ENCODE data around the gene PPIL3.

PPIL3 gene

DNA sequence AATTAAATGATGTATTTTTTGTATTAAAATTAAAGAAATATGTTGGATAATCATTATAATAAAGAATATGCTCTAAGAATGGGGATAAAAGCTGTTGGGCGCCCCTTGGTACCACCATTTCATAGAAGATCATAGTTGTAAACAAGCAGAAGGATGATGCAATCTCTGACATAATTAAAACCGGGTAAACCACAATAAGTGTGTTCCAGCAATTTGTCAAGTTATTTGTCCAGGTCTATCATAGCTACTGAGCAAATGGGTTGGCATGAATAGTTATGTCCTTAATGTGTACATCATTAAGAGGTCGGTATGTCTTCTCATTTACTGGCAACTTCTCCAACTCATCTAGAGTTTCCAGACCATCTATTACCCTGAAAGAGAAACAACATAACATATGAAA is 17.7 kb downstream of the PPIL3 start:
- Mint-ChIP-seq H3K27ac (no peak overlapping the region), H3K27me3 (no peaks in the 10 kb centered on the region), H3K9me3 (no peaks in the 10 kb centered on the region), H3K36me3 (ENCODE audit: low read depth) (peaks cover 50% of the 10 kb centered on the region), H3K4me3 (no peak overlapping the region), H3K4me1 (ENCODE audit: low read depth) (peaks cover 2% of the 10 kb centered on the region)

DNA sequence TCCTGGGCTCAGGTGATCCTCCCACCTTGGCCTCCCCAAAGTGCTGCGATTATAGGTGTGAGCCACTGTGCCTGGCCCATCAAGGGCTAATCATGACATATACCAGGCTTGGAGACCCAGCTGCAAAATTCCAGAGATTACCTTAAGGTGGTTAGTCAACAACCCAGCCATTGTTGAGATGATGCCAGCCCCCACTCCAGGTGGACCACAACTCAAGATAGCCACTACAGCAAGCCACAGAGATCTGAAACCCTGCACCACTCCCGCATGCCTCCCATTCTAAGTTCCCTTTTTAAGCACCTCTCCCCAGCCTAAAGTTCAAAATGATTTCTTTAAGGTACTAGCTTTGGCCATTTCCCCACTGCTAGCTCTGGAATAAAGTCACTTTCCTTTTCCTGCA is 19.9 kb downstream of the PPIL3 start:
- Mint-ChIP-seq H3K4me1 (ENCODE audit: low read depth) (peaks cover 13% of the 10 kb centered on the region), H3K9me3 (no peaks in the 10 kb centered on the region), H3K36me3 (ENCODE audit: low read depth) (peaks cover 35% of the 10 kb centered on the region), H3K27ac (peak overlapping the region; percentile 55), H3K27me3 (no peaks in the 10 kb centered on the region), H3K4me3 (no peak overlapping the region)

DNA sequence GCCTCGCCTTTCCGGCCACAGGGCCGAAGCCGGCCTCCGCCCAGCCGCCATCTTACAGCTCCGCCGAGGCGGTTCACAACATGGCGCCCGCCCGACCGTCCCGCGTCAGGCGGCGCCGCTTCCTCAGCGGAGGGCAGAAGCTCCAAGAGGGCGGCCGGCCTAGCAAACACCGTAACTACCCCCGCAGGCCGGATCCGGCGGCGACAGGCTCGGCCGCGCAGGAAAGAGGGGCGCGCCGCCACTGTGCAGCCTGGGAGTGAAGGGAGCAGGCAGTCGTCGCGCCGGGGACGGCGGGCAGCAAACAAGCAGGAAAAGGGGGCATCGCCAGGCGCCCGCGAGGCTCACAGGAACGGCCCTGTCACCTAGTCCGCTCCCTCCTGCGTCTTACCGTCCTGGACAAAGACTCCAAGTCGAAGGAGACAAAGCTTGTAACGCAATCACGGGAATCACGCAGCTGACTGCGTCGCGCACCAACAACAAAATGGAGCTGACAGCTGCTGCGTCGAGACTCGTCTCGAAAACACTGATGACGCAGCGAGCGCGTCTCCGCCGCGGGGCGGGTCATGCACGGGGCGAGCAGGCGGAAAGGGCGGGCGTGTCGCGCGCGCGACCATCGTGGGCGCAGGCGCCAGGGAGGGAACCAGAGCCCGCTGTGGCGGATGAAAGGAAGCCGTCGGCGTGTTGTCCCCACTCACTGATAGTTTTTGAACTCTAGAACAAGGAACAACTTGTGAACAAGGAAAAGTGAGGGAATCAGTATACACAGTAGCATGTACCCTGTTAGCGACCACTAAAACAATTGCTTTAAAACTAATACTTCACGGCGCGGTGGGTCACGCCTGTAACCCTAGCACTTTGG is 24.5 kb downstream of the PPIL3 start, which contains the start of gene CLK1:
CLK1 (minus strand) TSS at position 483 of the 859 bp plus-strand sequence. CDS start 2,796 bp downstream, outside the sequence.
- Mint-ChIP-seq H3K9me3 (no peaks in the 10 kb centered on the region), H3K27ac (peak within 1 kb of the TSS; percentile 98), H3K27me3 (no peaks in the 10 kb centered on the region), H3K4me3 (peak within 1 kb of the TSS; percentile 95), H3K4me1 (ENCODE audit: low read depth) (peaks cover 45% of the 10 kb centered on the region), H3K36me3 (ENCODE audit: low read depth) (peaks cover 55% of the 10 kb centered on the region)

DNA sequence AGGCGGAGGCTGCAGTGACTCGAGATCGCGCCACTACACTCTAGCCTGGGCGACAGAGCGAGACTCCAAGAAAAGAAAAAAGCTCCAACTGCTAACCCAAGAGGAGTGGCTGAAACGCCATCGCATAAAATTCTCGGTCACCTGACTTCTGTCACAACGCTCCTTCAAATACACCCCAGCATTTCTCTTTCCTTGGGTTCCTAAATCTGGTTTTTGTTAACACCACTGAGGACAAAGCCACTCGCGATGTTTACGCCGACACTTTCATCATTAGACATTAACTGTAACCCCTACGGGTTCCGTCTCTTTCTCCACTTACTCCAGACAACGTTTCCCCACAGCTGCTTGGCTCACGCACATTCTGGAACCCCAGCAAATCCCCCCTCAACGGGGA is 25.1 kb downstream of the PPIL3 start:
- peaks cover 51% of the 10 kb centered on the region for H3K4me1 Mint-ChIP-seq (ENCODE audit: low read depth)
- peak overlapping the region; percentile 95 for H3K4me3 Mint-ChIP-seq
- no peaks in the 10 kb centered on the region for H3K9me3 Mint-ChIP-seq
- H3K36me3 Mint-ChIP-seq (ENCODE audit: low read depth), result peaks cover 55% of the 10 kb centered on the region
- no peaks in the 10 kb centered on the region for H3K27me3 Mint-ChIP-seq
- H3K27ac Mint-ChIP-seq, result peak overlapping the region; percentile 98

DNA sequence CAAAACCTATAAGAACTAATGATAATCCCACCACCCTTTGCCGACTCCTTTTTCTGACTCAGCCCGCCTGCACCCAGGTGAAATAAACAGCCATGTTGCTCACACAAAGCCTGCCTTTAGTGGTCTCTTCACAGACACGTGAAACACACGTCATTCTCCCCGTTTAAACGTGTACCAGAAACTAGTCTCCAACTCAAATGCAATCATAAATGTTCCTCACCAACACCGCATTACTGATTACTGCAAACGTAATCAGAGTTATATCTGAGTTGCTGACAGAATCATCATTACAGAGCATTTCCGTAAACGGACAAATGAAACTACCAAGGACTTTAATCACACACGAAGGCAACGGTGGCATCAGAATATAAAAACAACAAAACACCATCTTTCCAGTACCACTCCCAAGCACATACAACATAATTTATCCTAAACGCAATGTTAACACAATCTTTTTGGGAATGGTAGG is 26.3 kb downstream of the PPIL3 start:
- peaks cover 63% of the 10 kb centered on the region for H3K4me1 Mint-ChIP-seq (ENCODE audit: low read depth)
- H3K27me3 Mint-ChIP-seq, result no peaks in the 10 kb centered on the region
- peak overlapping the region; percentile 95 for H3K4me3 Mint-ChIP-seq
- H3K36me3 Mint-ChIP-seq (ENCODE audit: low read depth), result peaks cover 63% of the 10 kb centered on the region
- H3K9me3 Mint-ChIP-seq, result no peaks in the 10 kb centered on the region
- peak overlapping the region; percentile 98 for H3K27ac Mint-ChIP-seq

DNA sequence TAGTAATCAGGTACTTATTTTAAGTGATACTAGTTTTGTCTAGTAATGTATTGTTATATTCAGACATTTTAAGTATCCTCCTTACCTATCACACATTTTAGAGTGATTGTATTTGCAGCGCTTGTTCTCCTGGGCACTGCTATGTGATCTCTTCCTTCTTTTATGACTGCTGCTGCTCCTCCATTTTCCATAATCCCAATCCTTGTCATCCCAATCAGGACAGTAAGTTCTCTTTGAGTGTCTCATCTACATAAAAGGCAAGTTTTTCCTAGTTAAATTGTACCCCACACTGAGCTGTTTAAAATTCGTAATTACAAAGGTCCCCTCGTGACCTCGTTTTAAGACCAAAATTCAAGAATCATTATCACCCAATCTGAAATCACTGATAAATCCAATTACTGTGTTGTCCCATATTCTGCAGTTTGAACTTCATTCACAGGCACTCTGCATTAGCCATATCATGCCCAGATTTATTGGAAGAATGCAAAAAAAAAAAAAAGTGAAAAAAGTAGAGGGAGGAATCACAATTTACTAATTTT is 27.2 kb downstream of the PPIL3 start:
- Mint-ChIP-seq H3K4me1 (ENCODE audit: low read depth) (peaks cover 67% of the 10 kb centered on the region), H3K36me3 (ENCODE audit: low read depth) (peaks cover 71% of the 10 kb centered on the region), H3K9me3 (no peaks in the 10 kb centered on the region)

DNA sequence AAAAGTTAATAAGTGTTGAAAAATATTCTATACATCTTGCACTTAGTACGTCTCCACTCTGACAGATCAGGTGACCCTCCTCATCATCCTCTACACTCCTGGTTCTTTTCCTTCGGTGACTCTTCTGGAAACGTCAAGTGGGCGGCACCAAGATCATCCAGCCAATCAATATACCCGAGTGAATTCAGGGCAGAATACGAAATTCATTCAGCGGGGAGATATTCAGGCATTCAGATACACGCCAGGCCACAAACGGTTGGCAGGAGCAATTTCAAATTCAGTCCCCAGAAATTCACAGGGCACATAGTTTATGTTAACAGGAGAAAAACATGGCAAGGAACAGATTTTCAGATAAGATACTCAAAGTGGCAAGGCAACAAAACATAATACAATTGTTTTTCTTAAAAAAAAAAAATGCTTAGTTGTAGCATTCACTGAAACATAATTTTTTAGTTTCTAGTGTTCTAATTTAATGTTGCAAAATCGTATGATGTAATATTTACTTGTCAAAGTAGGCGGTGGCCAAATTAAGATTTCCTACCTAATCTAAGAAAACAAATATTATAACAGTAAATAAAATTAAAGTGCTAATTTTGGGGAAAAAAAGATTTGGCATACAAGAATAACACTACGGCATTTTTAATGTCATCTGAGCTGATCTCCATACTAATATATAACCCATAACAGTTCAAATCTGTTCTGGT is 28.6 kb downstream of the PPIL3 start:
- H3K36me3 Mint-ChIP-seq (ENCODE audit: low read depth), result peaks cover 77% of the 10 kb centered on the region
- peak overlapping the region; percentile 95 for H3K27ac Mint-ChIP-seq
- no peaks in the 10 kb centered on the region for H3K9me3 Mint-ChIP-seq
- peak overlapping the region; percentile 95 for H3K4me3 Mint-ChIP-seq
- H3K4me1 Mint-ChIP-seq (ENCODE audit: low read depth), result peaks cover 69% of the 10 kb centered on the region
- H3K27me3 Mint-ChIP-seq, result no peaks in the 10 kb centered on the region

More for the DNA sequence above, 27.2 kb downstream of the PPIL3 start:
- no peaks in the 10 kb centered on the region for H3K27me3 Mint-ChIP-seq
- H3K4me3 Mint-ChIP-seq, result peak overlapping the region; percentile 95
- H3K27ac Mint-ChIP-seq, result peak overlapping the region; percentile 98

DNA sequence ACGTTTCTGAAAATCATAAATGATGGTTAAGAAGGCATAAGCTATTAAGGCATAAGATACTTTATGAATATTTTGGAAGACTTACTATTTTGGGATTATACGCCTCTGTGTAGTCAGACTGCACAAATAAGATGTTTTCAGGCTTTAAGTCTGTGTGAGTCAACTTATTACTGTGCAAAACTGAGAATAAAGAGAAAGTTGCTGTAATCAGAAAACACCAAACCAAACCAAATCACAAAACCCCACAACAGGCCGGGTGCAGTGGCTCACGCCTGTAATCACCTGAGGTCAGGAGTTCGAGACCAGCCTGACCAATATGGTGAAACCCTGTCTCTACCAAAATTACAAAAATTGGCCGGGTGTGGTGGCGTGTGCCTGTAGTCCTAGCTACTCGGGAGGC is 32.1 kb downstream of the PPIL3 start:
- no peaks in the 10 kb centered on the region for H3K9me3 Mint-ChIP-seq
- peaks cover 53% of the 10 kb centered on the region for H3K4me1 Mint-ChIP-seq (ENCODE audit: low read depth)
- peak overlapping the region; percentile 40 for H3K27ac Mint-ChIP-seq
- H3K36me3 Mint-ChIP-seq (ENCODE audit: low read depth), result peaks cover 88% of the 10 kb centered on the region
- H3K27me3 Mint-ChIP-seq, result no peaks in the 10 kb centered on the region
- H3K4me3 Mint-ChIP-seq, result no peak overlapping the region

DNA sequence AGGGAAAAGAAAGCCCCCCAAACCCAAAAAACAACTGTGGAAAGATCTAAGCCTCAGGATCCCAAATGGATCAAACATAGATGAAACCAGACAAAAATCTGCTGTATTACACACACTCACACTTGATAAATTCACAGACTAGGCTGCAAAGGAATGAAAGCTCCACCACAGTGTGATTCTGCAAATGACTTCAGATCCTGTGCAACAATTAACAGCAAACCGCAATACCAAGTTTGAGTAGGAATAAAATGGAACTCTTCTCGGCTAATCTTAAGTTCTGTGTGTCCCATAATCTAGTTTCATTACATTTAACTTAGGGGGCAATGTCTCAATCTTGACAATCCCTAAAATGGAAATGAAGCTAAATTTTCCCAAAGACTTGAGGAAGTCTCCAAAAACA is 36.3 kb downstream of the PPIL3 start:
- H3K27ac Mint-ChIP-seq, result no peak overlapping the region
- H3K4me1 Mint-ChIP-seq (ENCODE audit: low read depth), result peaks cover 11% of the 10 kb centered on the region
- H3K27me3 Mint-ChIP-seq, result no peaks in the 10 kb centered on the region
- no peak overlapping the region for H3K4me3 Mint-ChIP-seq
- H3K36me3 Mint-ChIP-seq (ENCODE audit: low read depth), result peaks cover 63% of the 10 kb centered on the region
- H3K9me3 Mint-ChIP-seq, result no peaks in the 10 kb centered on the region

DNA sequence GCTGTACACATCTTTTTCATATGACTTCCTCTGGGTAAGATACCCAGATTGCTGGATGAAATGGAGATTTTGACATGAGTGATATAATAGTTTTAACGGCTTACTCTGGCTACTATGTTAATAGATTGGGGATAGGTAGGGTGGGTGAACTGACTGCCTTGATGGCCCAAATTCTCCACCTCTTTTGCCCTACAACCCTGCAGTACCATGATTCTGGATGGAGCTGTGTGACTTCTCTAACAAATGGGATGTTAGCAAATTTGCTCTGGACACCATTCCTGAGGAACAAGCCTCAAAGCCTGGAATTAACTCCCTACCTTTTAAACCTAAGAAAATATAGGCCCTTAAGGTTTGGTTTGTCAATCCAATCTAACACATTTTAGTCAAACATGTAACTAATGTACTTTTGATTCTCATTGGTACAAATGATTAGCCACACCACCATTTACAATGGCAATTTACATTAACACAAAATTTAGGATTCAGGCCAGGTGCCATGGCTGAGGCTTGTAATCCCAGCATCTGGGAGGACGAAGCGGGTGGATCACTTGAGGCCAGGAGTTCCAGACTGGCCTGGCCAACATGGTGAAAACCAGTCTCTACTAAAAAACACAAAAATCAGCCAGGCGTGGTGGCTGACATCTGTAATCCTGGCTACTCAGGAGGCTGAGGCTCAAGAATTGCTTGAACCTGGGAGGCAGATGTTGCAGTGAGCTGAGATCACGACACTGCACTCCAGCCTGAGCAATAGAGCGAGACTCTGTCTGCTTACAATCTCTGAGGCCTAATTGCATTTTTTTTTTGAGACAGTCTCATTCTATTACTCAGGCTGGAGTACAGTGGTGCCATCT is 37.3 kb downstream of the PPIL3 start:
- H3K36me3 Mint-ChIP-seq (ENCODE audit: low read depth), result peaks cover 54% of the 10 kb centered on the region
- H3K4me1 Mint-ChIP-seq (ENCODE audit: low read depth), result peaks cover 4% of the 10 kb centered on the region
- H3K27me3 Mint-ChIP-seq, result no peaks in the 10 kb centered on the region
- no peaks in the 10 kb centered on the region for H3K9me3 Mint-ChIP-seq
- H3K27ac Mint-ChIP-seq, result peak overlapping the region; percentile 31
- H3K4me3 Mint-ChIP-seq, result no peak overlapping the region

DNA sequence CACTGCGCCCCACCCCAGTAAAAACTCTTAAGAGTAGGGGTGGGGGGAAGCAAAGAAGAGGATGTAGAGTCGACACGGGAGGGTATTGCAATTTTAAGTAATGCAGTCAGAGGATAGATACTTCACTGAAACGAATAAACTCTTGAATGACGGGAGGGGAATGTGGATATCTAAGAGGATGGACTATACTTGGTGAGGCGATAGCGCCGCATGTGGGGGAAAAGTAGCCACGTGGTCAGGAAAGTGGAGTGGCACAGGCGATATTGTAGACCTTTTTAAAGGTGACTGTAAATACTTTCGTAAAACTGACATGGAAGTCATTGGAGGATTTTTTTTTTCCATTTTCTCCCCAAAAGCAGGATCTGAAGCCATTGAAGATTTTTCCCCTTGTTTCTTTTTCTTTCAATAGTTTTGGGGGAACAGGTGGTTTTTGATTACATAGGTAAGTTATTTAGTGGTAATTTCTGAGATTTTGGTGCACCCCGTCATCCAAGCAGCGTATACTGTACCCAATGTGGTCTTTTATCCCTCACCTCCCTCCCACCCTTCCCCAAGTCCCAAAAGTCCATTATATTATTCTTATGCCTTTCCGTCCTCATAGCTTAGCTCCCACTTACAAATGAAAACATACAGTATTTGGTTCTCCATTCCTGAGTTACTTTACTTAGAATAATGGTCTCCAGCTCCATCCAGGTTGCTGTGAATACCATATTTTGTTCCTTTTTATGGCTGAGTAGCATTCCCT is 38.2 kb downstream of the PPIL3 start:
- Mint-ChIP-seq H3K4me1 (ENCODE audit: low read depth) (no peaks in the 10 kb centered on the region), H3K27ac (peak overlapping the region; percentile 31), H3K4me3 (no peak overlapping the region), H3K9me3 (no peaks in the 10 kb centered on the region), H3K36me3 (ENCODE audit: low read depth) (peaks cover 49% of the 10 kb centered on the region), H3K27me3 (no peaks in the 10 kb centered on the region)

DNA sequence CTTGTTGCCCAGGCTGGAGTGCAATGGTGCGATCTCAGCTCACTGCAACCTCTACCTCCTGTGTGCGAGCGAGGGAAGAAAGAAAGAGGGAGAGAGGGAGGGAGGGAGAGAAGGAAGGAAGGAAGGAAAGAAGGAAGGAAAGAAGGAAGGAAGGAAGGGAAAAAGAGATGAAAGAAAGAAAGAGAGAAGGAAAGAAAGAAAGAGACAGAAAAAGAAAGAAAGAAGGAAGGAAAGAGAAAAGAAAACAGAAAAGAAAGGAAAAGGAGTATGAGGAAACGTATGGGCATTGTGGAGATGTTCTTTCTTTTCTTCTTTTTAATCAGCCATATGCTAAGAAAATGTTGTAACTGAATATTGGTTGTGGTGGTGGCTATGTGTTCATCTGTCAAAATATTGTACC is 40.9 kb downstream of the PPIL3 start:
- peaks cover 28% of the 10 kb centered on the region for H3K36me3 Mint-ChIP-seq (ENCODE audit: low read depth)
- H3K9me3 Mint-ChIP-seq, result no peaks in the 10 kb centered on the region
- H3K4me3 Mint-ChIP-seq, result no peak overlapping the region
- no peak overlapping the region for H3K27ac Mint-ChIP-seq
- no peaks in the 10 kb centered on the region for H3K27me3 Mint-ChIP-seq
- no peaks in the 10 kb centered on the region for H3K4me1 Mint-ChIP-seq (ENCODE audit: low read depth)

DNA sequence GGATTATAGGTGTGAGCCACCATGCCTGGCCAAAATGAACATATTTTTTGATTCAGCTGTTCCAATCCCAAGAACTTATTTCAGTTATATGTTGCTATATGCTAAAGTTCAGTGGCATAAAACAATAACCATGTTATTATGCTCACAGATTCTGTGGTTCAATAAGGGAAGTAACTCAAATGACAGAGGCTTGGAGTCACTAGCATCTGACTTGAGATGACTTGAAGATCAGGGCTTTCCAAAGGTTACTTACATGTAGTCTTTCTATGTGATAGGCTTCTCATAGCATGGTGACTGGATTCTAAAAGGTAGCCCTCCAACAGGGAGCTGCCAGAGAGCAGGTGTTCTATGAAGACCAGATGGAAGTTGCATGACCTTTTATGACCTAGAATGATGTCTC is 41.6 kb downstream of the PPIL3 start:
- no peak overlapping the region for H3K4me3 Mint-ChIP-seq
- no peaks in the 10 kb centered on the region for H3K4me1 Mint-ChIP-seq (ENCODE audit: low read depth)
- no peaks in the 10 kb centered on the region for H3K27me3 Mint-ChIP-seq
- H3K9me3 Mint-ChIP-seq, result no peaks in the 10 kb centered on the region
- peaks cover 21% of the 10 kb centered on the region for H3K36me3 Mint-ChIP-seq (ENCODE audit: low read depth)
- H3K27ac Mint-ChIP-seq, result no peak overlapping the region
